Keratinocyte (primary cell): Measurements from ENCODE around the gene STK11. TPM values are rescaled to one million over a fixed set of nuclear protein-coding genes. Genes with fewer than 3 reads are reported as not detected.

Experiments
- DNase-seq: peaks from one replicate; pipeline ENCODE4 v3.0.0-alpha.2; 2011; ENCODE audit warnings: low read depth, missing footprints, low spot score
- FAIRE-seq: peaks from 2 replicates; lab custom pipeline; 2011; peaks lifted over from hg19 to GRCh38; lab: Jason Lieb, UNC
- H2AFZ ChIP-seq: 2 replicates; pipeline ENCODE4 v1.6.0; 2012; ENCODE audit warnings: low read length, control low read depth, inconsistent platforms; ENCODE audit not compliant: control insufficient read depth
- H3K27ac ChIP-seq: 2 replicates; pipeline ENCODE4 v1.5.1; 2011; ENCODE audit warnings: low read length; ENCODE audit not compliant: control insufficient read depth, insufficient read depth
- H3K27me3 ChIP-seq: 3 replicates; pipeline ENCODE4 v1.6.0; 2011; ENCODE audit warnings: low read length; ENCODE audit not compliant: control insufficient read depth, insufficient read depth; ENCODE audit errors: extremely low read depth
- H3K36me3 ChIP-seq, 2 experiments: 2 replicates in 1 of 2; 3 replicates in 1 of 2; pipeline ENCODE4 v1.5.1; 2011; ENCODE audit warnings: low read length in 2 of 2, mild to moderate bottlenecking in 1 of 2; ENCODE audit not compliant: control insufficient read depth in 2 of 2, insufficient read depth in 2 of 2; ENCODE audit errors: extremely low read depth in 1 of 2
- H3K4me1 ChIP-seq: 3 replicates; pipeline ENCODE4 v1.5.1; 2011; ENCODE audit warnings: low read length; ENCODE audit not compliant: control insufficient read depth, insufficient read depth; ENCODE audit errors: extremely low read depth
- H3K4me2 ChIP-seq: 3 replicates; pipeline ENCODE4 v1.6.0; 2011; ENCODE audit warnings: low read depth, low read length; ENCODE audit not compliant: control insufficient read depth, insufficient read depth; ENCODE audit errors: extremely low read depth
- H3K4me3 ChIP-seq, 3 experiments: fragments of 200-600 bp in 1 of 3; sonication (generic) in 1 of 3; 2 replicates in 2 of 3; 3 replicates in 1 of 3; pipeline ENCODE4 v1.5.1; 2011 to 2016; ENCODE audit warnings: low read length in 3 of 3, mild to moderate bottlenecking in 3 of 3, control low read depth in 2 of 3, inconsistent platforms in 1 of 3, low read depth in 1 of 3, mixed read lengths in 1 of 3, mixed run types in 1 of 3, moderate library complexity in 1 of 3; ENCODE audit not compliant: control insufficient read depth in 2 of 3, insufficient read depth in 2 of 3; ENCODE audit errors: extremely low read depth in 1 of 3
- H3K79me2 ChIP-seq: 2 replicates; pipeline ENCODE4 v1.6.0; 2012; ENCODE audit warnings: low read length; ENCODE audit not compliant: control insufficient read depth, insufficient read depth
- H3K9ac ChIP-seq: 3 replicates; pipeline ENCODE4 v1.6.0; 2011; ENCODE audit warnings: low read length; ENCODE audit not compliant: control insufficient read depth, insufficient read depth; ENCODE audit errors: extremely low read depth
- H3K9me1 ChIP-seq: 3 replicates; pipeline ENCODE4 v1.6.0; 2011; ENCODE audit warnings: low read length; ENCODE audit not compliant: control insufficient read depth, insufficient read depth; ENCODE audit errors: extremely low read depth
- H3K9me3 ChIP-seq: 2 replicates; pipeline ENCODE4 v1.5.1; 2012; ENCODE audit warnings: low read depth, low read length; ENCODE audit not compliant: control insufficient read depth
- H4K20me1 ChIP-seq: 3 replicates; pipeline ENCODE4 v1.6.0; 2011; ENCODE audit warnings: low read length; ENCODE audit not compliant: control insufficient read depth, insufficient read depth; ENCODE audit errors: extremely low read depth
- CTCF ChIP-seq, 3 experiments: IDR thresholded peaks in 1 of 3; conservative IDR thresholded peaks in 1 of 3; optimal IDR thresholded peaks in 1 of 3; 2 replicates in 2 of 3; 3 replicates in 1 of 3; pipeline versions ENCODE3 to v1.5.1; 2011; ENCODE audit warnings: low read length in 3 of 3, mild to moderate bottlenecking in 3 of 3, moderate library complexity in 2 of 3, control low read depth in 1 of 3, inconsistent platforms in 1 of 3; ENCODE audit not compliant: insufficient read depth in 2 of 3; ENCODE audit errors: extremely low read depth in 1 of 3
- EZH2 ChIP-seq: IDR thresholded peaks from one replicate; pipeline ENCODE4 v1.6.1; 2012; ENCODE audit warnings: inconsistent platforms, mild to moderate bottlenecking, low read length, moderate library complexity
- dilution Hi-C: fragments of 300-500 bp; cut with MboI; formaldehyde crosslinking; loops from one replicate; pipeline ENCODE4 v1.7.0; 2020; ENCODE audit warnings: low sequenced_read_pairs; ENCODE audit not compliant: extremely low pct_ligation_motif_present
- polyA plus RNA-seq, 5 experiments: library from polyadenylated mRNA; depleted of rRNA in 3 of 5; stranded (reverse) in 3 of 5; stranded (forward) in 1 of 5; unstranded in 1 of 5; fragments of >200 nt; gene quantifications; 1 replicate in 1 of 5; 2 replicates in 3 of 5; 3 replicates in 1 of 5; pipeline versions ENCODE4 v1.2.1 to v1.2.3, GENCODE V29; 2011 to 2012; ENCODE audit warnings: missing spikeins in 2 of 5, low read depth in 1 of 5, low replicate concordance in 1 of 5

Gene STK11
- polyA plus RNA-seq, 1 donor (not counting 4 experiments of a cell fraction or from before 2014, with no cell fraction given), result 24.6 TPM

- no peak for FAIRE-seq
- peak overlapping the region; percentile 48 for H3K4me2 ChIP-seq
- dilution Hi-C loops, result no loop called here
Observed at GRCh38 chr19:1264801-1265614, 59.4 kb downstream of the STK11 start.

GRCh38 chr19:1265615-1266128 lies 60.1 kb downstream of the STK11 start:
- no peak for TF ChIP-seq EZH2
- TF ChIP-seq CTCF (optimal IDR thresholded peaks at IDR 0.05 in 1 of 3, IDR thresholded peaks at IDR 0.05 in 1 of 3, conservative IDR thresholded peaks at IDR 0.05 in 1 of 3; ENCODE audit: extremely low read depth in 1 of 3, insufficient read depth in 2 of 3, low read length in 3 of 3), result no peak
- no peak for FAIRE-seq
- peak overlapping the region; percentile 52 for H3K27ac ChIP-seq
- H3K9ac ChIP-seq, result peak overlapping the region; percentile 50
- H3K79me2 ChIP-seq, result peaks cover 14% of the 10 kb centered on the region
- no peak overlapping the region for H2AFZ ChIP-seq
- peaks cover 2% of the 10 kb centered on the region for H3K9me1 ChIP-seq
- H3K36me3 ChIP-seq, result peaks cover 0 to 7% of the 10 kb centered on the region in 2 experiments
- H4K20me1 ChIP-seq, result no peaks in the 10 kb centered on the region
- H3K4me1 ChIP-seq, result peaks cover 58% of the 10 kb centered on the region
- H3K9me3 ChIP-seq, result no peaks in the 10 kb centered on the region
- H3K27me3 ChIP-seq, result peaks cover 4% of the 10 kb centered on the region
- no peak for DNase-seq
- dilution Hi-C loops, result no loop called here
- peak overlapping the region; percentile 11 to 59 (median 40) for H3K4me3 ChIP-seq
- H3K4me2 ChIP-seq, result peak overlapping the region; percentile 82

More at GRCh38 chr19:1264801-1265614, 59.4 kb downstream of the STK11 start:
- Histone ChIP-seq H3K9me1 (peaks cover 2% of the 10 kb centered on the region), H3K79me2 (peaks cover 7% of the 10 kb centered on the region), H3K9me3 (no peaks in the 10 kb centered on the region), H2AFZ (no peak overlapping the region), H3K27ac (peak overlapping the region; percentile 60), H3K36me3 (peaks cover 0 to 5% of the 10 kb centered on the region in 2 experiments), H3K9ac (peak overlapping the region; percentile 33), H3K4me3 (no peak overlapping the region), H3K27me3 (peaks cover 4% of the 10 kb centered on the region), H3K4me1 (peaks cover 56% of the 10 kb centered on the region), H4K20me1 (no peaks in the 10 kb centered on the region)
- TF ChIP-seq EZH2 (no peak), CTCF (optimal IDR thresholded peaks at IDR 0.05 in 1 of 3, IDR thresholded peaks at IDR 0.05 in 1 of 3, conservative IDR thresholded peaks at IDR 0.05 in 1 of 3; ENCODE audit: extremely low read depth in 1 of 3, insufficient read depth in 2 of 3, low read length in 3 of 3) (no peak)
- DNase-seq, result no peak
